Ishikawa (cell line): Measurements from ENCODE around the gene HMCN1.
A peak's percentile ranks its signal among the peaks of the same experiment; 100 is the strongest.

Experiments used
- CEBPB ChIP-seq: IDR thresholded peaks from 2 replicates; pipeline ENCODE4 v1.6.1; 2012
- CREB1 ChIP-seq: IDR thresholded peaks from 2 replicates; pipeline ENCODE4 v1.6.1; 2012; ENCODE audit warnings: low read depth
- EGR1 ChIP-seq: IDR thresholded peaks from 2 replicates; pipeline ENCODE4 v1.6.1; 2012
- EP300 ChIP-seq: IDR thresholded peaks from 2 replicates; pipeline ENCODE4 v1.6.1; 2012; ENCODE audit warnings: borderline replicate concordance
- FOXM1 ChIP-seq: IDR thresholded peaks from 2 replicates; pipeline ENCODE4 v1.6.1; 2012; ENCODE audit warnings: low read depth, borderline replicate concordance
- NFIC ChIP-seq: IDR thresholded peaks from 2 replicates; pipeline ENCODE4 v1.6.1; 2012
- RAD21 ChIP-seq: IDR thresholded peaks from 2 replicates; pipeline ENCODE4 v1.6.1; 2012; ENCODE audit warnings: low read depth
- TAF1 ChIP-seq: IDR thresholded peaks from 2 replicates; pipeline ENCODE4 v1.6.1; 2012; ENCODE audit warnings: low read depth, mild to moderate bottlenecking
- TCF12 ChIP-seq: IDR thresholded peaks from 2 replicates; pipeline ENCODE4 v1.6.1; 2012; ENCODE audit warnings: low read depth
- TEAD4 ChIP-seq: IDR thresholded peaks from 2 replicates; pipeline ENCODE4 v1.6.1; 2012
- YY1 ChIP-seq: IDR thresholded peaks from 2 replicates; pipeline ENCODE4 v1.6.1; 2012; ENCODE audit warnings: low read depth
- ZBTB7A ChIP-seq: IDR thresholded peaks from 2 replicates; pipeline ENCODE4 v1.6.1; 2012; ENCODE audit warnings: low read depth
- TF ChIP-seq, protein P1 (sequence below): IDR thresholded peaks from 2 replicates; pipeline ENCODE4 v1.6.1; 2012; ENCODE audit warnings: low read depth, mild to moderate bottlenecking
- TF ChIP-seq, protein P2 (sequence below): IDR thresholded peaks from 2 replicates; pipeline ENCODE4 v1.6.1; 2012
- TF ChIP-seq, protein P3 (sequence below): IDR thresholded peaks from 2 replicates; pipeline ENCODE4 v1.6.1; 2012

The HMCN1 gene

DNA sequence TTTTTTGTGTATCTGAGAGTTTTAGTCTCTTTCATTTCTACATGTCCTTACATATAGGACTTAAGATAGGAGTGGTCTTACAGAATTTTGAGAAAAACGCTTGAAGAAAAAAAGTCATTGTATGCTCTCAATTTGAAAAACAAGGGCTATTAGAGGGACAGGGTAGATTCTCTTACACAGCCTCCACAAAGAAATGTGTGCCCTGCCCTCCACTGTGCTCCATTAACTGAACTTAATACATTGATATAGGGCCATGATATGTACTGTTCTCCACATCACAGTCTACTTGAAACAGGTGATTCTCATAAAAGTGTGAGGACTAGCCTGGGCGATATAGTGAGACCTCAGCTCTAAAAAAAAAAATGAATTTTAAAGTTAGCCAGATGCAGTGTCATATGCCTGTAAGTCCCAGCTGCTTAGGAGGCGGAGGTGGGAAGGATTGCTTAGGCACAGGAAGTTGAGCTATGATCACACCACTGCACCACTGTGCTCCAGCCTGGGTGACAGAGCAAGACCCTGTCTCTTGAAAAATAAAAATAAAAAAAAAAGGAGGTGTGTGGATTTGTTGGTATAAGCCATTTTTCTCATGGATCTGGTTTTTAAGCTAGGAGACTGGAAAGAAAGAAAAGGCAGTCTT lies 77.0 kb downstream of the HMCN1 start:
- TF ChIP-seq EP300 (no peak), TEAD4 (no peak), NFIC (no peak), RAD21 (no peak), TCF12 (no peak)
- TF ChIP-seq, protein P1, sequence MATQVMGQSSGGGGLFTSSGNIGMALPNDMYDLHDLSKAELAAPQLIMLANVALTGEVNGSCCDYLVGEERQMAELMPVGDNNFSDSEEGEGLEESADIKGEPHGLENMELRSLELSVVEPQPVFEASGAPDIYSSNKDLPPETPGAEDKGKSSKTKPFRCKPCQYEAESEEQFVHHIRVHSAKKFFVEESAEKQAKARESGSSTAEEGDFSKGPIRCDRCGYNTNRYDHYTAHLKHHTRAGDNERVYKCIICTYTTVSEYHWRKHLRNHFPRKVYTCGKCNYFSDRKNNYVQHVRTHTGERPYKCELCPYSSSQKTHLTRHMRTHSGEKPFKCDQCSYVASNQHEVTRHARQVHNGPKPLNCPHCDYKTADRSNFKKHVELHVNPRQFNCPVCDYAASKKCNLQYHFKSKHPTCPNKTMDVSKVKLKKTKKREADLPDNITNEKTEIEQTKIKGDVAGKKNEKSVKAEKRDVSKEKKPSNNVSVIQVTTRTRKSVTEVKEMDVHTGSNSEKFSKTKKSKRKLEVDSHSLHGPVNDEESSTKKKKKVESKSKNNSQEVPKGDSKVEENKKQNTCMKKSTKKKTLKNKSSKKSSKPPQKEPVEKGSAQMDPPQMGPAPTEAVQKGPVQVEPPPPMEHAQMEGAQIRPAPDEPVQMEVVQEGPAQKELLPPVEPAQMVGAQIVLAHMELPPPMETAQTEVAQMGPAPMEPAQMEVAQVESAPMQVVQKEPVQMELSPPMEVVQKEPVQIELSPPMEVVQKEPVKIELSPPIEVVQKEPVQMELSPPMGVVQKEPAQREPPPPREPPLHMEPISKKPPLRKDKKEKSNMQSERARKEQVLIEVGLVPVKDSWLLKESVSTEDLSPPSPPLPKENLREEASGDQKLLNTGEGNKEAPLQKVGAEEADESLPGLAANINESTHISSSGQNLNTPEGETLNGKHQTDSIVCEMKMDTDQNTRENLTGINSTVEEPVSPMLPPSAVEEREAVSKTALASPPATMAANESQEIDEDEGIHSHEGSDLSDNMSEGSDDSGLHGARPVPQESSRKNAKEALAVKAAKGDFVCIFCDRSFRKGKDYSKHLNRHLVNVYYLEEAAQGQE: no peak

DNA sequence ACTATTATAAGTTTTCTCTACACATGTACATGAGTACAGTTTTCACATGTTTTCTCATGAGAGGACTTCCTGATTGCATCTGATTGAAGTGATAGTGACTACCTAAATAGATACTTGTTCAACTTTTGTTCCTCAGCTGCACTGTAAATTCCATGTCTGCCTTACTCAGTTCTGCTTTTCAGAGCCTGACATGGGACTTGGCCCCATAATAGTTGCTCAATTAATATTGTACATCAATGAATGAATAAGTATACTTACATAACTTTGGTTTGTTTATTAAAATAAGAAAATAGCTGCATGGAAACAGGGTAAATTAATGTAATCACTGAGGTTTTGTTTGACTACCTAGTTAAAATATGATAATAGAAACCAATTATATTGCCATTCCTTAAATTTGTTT lies 78.7 kb downstream of the HMCN1 start:
- TF ChIP-seq FOXM1 (no peak), CEBPB (no peak), YY1 (no peak), RAD21 (no peak), EP300 (no peak)
- TF ChIP-seq, protein P2, sequence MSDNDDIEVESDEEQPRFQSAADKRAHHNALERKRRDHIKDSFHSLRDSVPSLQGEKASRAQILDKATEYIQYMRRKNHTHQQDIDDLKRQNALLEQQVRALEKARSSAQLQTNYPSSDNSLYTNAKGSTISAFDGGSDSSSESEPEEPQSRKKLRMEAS: no peak
- TF ChIP-seq, protein P1: no peak

DNA sequence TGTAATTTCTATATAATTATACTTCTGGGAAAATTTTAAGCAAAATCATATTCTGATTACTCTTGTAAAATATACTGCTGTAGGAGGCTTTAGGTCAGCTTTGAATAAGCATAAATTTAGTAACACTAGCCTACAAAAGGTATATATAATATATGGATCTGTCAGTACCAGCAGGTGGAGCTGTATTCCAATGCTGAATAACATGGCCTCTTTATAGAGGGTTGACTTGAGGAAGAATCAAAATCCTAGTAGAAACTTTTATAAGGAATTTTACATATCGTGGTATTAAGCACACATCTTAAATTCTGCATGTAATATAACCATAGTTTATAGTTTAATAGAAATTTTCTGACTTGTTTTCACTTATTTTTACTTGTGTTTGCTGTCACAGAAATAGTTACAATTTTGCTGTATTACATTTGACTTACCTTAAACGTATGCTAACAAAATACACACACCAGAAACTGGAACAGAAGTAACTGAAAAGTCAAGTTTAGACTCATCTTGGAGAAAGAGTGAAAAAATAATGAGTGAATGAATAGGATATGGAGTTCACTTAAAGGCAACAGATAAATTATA lies 79.3 kb downstream of the HMCN1 start:
- TF ChIP-seq, protein P3, sequence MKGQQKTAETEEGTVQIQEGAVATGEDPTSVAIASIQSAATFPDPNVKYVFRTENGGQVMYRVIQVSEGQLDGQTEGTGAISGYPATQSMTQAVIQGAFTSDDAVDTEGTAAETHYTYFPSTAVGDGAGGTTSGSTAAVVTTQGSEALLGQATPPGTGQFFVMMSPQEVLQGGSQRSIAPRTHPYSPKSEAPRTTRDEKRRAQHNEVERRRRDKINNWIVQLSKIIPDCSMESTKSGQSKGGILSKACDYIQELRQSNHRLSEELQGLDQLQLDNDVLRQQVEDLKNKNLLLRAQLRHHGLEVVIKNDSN: no peak
- peak; percentile 62 for TF ChIP-seq RAD21

DNA sequence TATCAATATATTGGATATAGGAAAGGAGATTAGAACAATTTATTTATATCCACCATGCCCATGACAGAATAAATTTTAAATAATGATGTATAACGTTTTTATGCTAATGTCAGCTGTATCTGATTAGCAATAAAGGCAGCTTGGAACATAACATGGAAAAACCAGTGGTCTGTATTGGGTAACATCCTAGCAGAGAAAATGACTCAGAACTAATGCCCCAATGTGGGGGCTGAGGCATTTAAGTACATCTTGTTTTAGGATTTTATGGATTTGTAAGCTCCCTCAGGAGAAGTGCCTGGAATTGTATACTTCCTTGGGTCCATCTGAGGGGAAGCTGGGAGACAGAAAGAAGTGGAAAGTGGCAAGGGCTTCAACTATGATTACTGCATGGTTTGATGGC lies 82.3 kb downstream of the HMCN1 start:
- TF ChIP-seq NFIC (no peak), TEAD4 (no peak), RAD21 (no peak), FOXM1 (no peak), YY1 (no peak), EP300 (no peak), ZBTB7A (no peak), TAF1 (no peak), CEBPB (no peak), TCF12 (no peak), CREB1 (no peak), EGR1 (no peak)
- TF ChIP-seq, protein P3: no peak
- TF ChIP-seq, protein P1: no peak
- TF ChIP-seq, protein P2: no peak

DNA sequence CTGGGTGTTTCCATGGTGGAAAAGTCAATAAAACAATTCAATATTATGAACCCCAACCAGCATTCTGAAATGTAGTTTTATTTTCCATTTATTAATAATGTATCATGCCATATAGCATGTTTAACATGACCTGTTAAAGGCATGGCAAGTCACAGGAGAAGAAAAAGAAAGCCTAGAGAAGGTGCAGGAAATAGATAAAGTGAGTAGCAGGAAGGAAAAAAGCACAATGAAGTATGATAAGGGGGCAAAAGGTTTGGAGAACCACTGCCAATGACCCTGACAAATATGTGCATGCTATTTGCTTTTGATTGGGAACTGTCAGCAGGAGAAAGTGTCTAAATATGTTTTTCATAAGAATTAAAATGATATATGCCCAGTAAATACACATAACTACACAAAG lies 85.6 kb downstream of the HMCN1 start:
- TF ChIP-seq, protein P1: no peak
- TF ChIP-seq, protein P2: no peak
- TF ChIP-seq, protein P3: no peak
- TF ChIP-seq CEBPB (no peak), ZBTB7A (no peak), TAF1 (no peak), EP300 (no peak)
